ENCODE results near the gene PEMT. TPM values are rescaled to one million over a fixed set of nuclear protein-coding genes. Genes with fewer than 3 reads are reported as not detected.
"Not testable (repeated sequence)": the region's sequence is repeated elsewhere in the genome, so short reads cannot be mapped to it uniquely, and the experiment has no call there.

PEMT gene
- total RNA-seq (17.5 and 18.0 TPM in 2 replicates), polyA plus RNA-seq (18.2 and 18.6 TPM in 2 replicates), polyA minus RNA-seq (ENCODE audit: low replicate concordance) (38.6 TPM in 2 replicates)
- 23.9 and 30.4 TPM in 2 replicates for polyA plus RNA-seq (2012)

GRCh38 chr17:17591355-17592298, at the start of gene PEMT:
Gene PEMT, minus strand, starts transcription at chr17:17591708. Its CDS starts 82 bp downstream, at chr17:17591626.
- Histone ChIP-seq H3K4me2 (ENCODE audit: extremely low read depth, insufficient read depth, low read length) (peak within 1 kb of the TSS; percentile 100), H4K20me1 (ENCODE audit: control insufficient read depth, extremely low read depth, insufficient read depth, low read length) (no peaks in the 10 kb centered on the region), H3K36me3 (ENCODE audit: control insufficient read depth, insufficient read depth, low read length) (no peaks in the 10 kb centered on the region), H3K4me3 (replicated peaks in 1 of 4; ENCODE audit: control extremely low read depth in 1 of 4, insufficient read depth in 1 of 4, low read depth in 3 of 4, low read length in 4 of 4) (peak within 1 kb of the TSS; percentile 74 to 94 (median 82)), H3K79me2 (ENCODE audit: control insufficient read depth, insufficient read depth, low read length) (peaks cover 4% of the 10 kb centered on the region), H3K9ac (ENCODE audit: insufficient read depth, low read length) (peak within 1 kb of the TSS; percentile 80), H3K9me3 (ENCODE audit: control insufficient read depth, insufficient read depth, low read depth, low read length) (no peaks in the 10 kb centered on the region), H3K27me3 (ENCODE audit: control insufficient read depth, insufficient read depth, low read length) (no peaks in the 10 kb centered on the region), H2AFZ (ENCODE audit: low read length) (peak within 1 kb of the TSS; percentile 95), H3K27ac (ENCODE audit: insufficient read depth, low read length) (peak within 1 kb of the TSS; percentile 78), H3K4me1 (ENCODE audit: control insufficient read depth, extremely low read depth, insufficient read depth, low read length) (peaks cover 4% of the 10 kb centered on the region)
- TF ChIP-seq CTCF (conservative IDR thresholded peaks at IDR 0.05 in 1 of 2, IDR thresholded peaks at IDR 0.05 in 1 of 2; ENCODE audit: low read depth in 1 of 2, low read length in 2 of 2) (peak in 1 of 2 donors; percentile 9), EZH2 (IDR thresholded peaks at IDR 0.05; ENCODE audit: low read length, missing control alignments) (no peak)
- peak; percentile 99 for DNase-seq (ENCODE audit: low read depth in 2 of 2)

- not testable (repeated sequence) for DNase-seq (ENCODE audit: low read depth in 2 of 2); H3K79me2 ChIP-seq (ENCODE audit: control insufficient read depth, insufficient read depth, low read length); H4K20me1 ChIP-seq (ENCODE audit: control insufficient read depth, extremely low read depth, insufficient read depth, low read length); H3K27ac ChIP-seq (ENCODE audit: insufficient read depth, low read length); H2AFZ ChIP-seq (ENCODE audit: low read length); H3K4me2 ChIP-seq (ENCODE audit: extremely low read depth, insufficient read depth, low read length); H3K4me3 ChIP-seq (replicated peaks in 1 of 4; ENCODE audit: control extremely low read depth in 1 of 4, insufficient read depth in 1 of 4, low read depth in 3 of 4, low read length in 4 of 4); H3K27me3 ChIP-seq (ENCODE audit: control insufficient read depth, insufficient read depth, low read length); H3K9ac ChIP-seq (ENCODE audit: insufficient read depth, low read length); H3K36me3 ChIP-seq (ENCODE audit: control insufficient read depth, insufficient read depth, low read length); H3K9me3 ChIP-seq (ENCODE audit: control insufficient read depth, insufficient read depth, low read depth, low read length); H3K4me1 ChIP-seq (ENCODE audit: control insufficient read depth, extremely low read depth, insufficient read depth, low read length)
Observed at GRCh38 chr17:17639661-17640270, 48.3 kb upstream of the PEMT start.

- no peaks in the 10 kb centered on the region for H4K20me1 ChIP-seq (ENCODE audit: control insufficient read depth, extremely low read depth, insufficient read depth, low read length)
- H3K9ac ChIP-seq (ENCODE audit: insufficient read depth, low read length), result no peak overlapping the region
- H3K9me3 ChIP-seq (ENCODE audit: control insufficient read depth, insufficient read depth, low read depth, low read length), result no peaks in the 10 kb centered on the region
- no peaks in the 10 kb centered on the region for H3K79me2 ChIP-seq (ENCODE audit: control insufficient read depth, insufficient read depth, low read length)
- DNase-seq (ENCODE audit: low read depth in 2 of 2), result no peak
- H3K27ac ChIP-seq (ENCODE audit: insufficient read depth, low read length), result no peak overlapping the region
- no peaks in the 10 kb centered on the region for H3K27me3 ChIP-seq (ENCODE audit: control insufficient read depth, insufficient read depth, low read length)
- no peak overlapping the region for H2AFZ ChIP-seq (ENCODE audit: low read length)
- no peak overlapping the region for H3K4me2 ChIP-seq (ENCODE audit: extremely low read depth, insufficient read depth, low read length)
- no peaks in the 10 kb centered on the region for H3K4me1 ChIP-seq (ENCODE audit: control insufficient read depth, extremely low read depth, insufficient read depth, low read length)
- TF ChIP-seq EZH2 (IDR thresholded peaks at IDR 0.05; ENCODE audit: low read length, missing control alignments), result no peak
- no peak for TF ChIP-seq CTCF (conservative IDR thresholded peaks at IDR 0.05 in 1 of 2, IDR thresholded peaks at IDR 0.05 in 1 of 2; ENCODE audit: low read depth in 1 of 2, low read length in 2 of 2)
- H3K4me3 ChIP-seq (replicated peaks in 1 of 4; ENCODE audit: control extremely low read depth in 1 of 4, insufficient read depth in 1 of 4, low read depth in 3 of 4, low read length in 4 of 4), result no peak overlapping the region
- H3K36me3 ChIP-seq (ENCODE audit: control insufficient read depth, insufficient read depth, low read length), result no peaks in the 10 kb centered on the region
Observed at GRCh38 chr17:17638467-17638866, 47.0 kb upstream of the PEMT start.

Data from fibroblast of lung (primary cell).